Ectodermal cell (in vitro differentiated cells): ENCODE results near the gene SLC24A4.
"Not testable (repeated sequence)": the region's sequence is repeated elsewhere in the genome, so short reads cannot be mapped to it uniquely, and the experiment has no call there.

ENCODE experiments used
- H3K27ac ChIP-seq: 2 replicates; pipeline ENCODE4 v1.7.0; 2013; ENCODE audit warnings: mild to moderate bottlenecking, low read depth, low read length; ENCODE audit not compliant: insufficient read depth, poor library complexity, severe bottlenecking
- H3K27me3 ChIP-seq: 2 replicates; pipeline ENCODE4 v1.7.0; 2013; ENCODE audit warnings: mild to moderate bottlenecking, low read length; ENCODE audit not compliant: insufficient read depth, control insufficient read depth, poor library complexity, severe bottlenecking
- H3K36me3 ChIP-seq: one replicate; pipeline ENCODE4 v1.7.0; 2013; ENCODE audit warnings: low read length; ENCODE audit not compliant: control insufficient read depth, insufficient read depth
- H3K4me1 ChIP-seq: one replicate; pipeline ENCODE4 v1.7.0; 2013; ENCODE audit warnings: low read length; ENCODE audit not compliant: control insufficient read depth, insufficient read depth
- H3K4me3 ChIP-seq: 2 replicates; pipeline ENCODE4 v1.7.0; 2013; ENCODE audit warnings: low read depth, low read length, control low read depth; ENCODE audit not compliant: insufficient read depth
- H3K9me3 ChIP-seq: 2 replicates; pipeline ENCODE4 v1.7.0; 2013; ENCODE audit warnings: mild to moderate bottlenecking, low read length, moderate library complexity; ENCODE audit not compliant: control insufficient read depth
- WGBS, 2 experiments: methylation state at CpG; one replicate each; pipeline ENCODE4 v1.1.7; 2013; ENCODE audit warnings: missing lambda C conversion rate in 2 of 2; 5-methylcytosine and 5-hydroxymethylcytosine counted together

The SLC24A4 gene

GRCh38 chr14:92524602-92525185, 201.7 kb downstream of the SLC24A4 start:
- Histone ChIP-seq H3K4me1 (no peaks in the 10 kb centered on the region), H3K4me3 (no peak overlapping the region), H3K9me3 (no peaks in the 10 kb centered on the region), H3K36me3 (no peaks in the 10 kb centered on the region), H3K27me3 (no peaks in the 10 kb centered on the region), H3K27ac (no peak overlapping the region)
- 89 to 94% methylated on average over 10 of the region's 10 CpGs for WGBS, 2 experiments

- Histone ChIP-seq H3K4me3 (no peak overlapping the region), H3K27ac (no peak overlapping the region), H3K9me3 (no peaks in the 10 kb centered on the region), H3K4me1 (no peaks in the 10 kb centered on the region), H3K36me3 (no peaks in the 10 kb centered on the region), H3K27me3 (no peaks in the 10 kb centered on the region)
- 92 to 93% methylated on average over 12 of the region's 12 CpGs for WGBS, 2 experiments
Observed at GRCh38 chr14:92525322-92526095, 202.5 kb downstream of the SLC24A4 start.

GRCh38 chr14:92527721-92528120, 204.8 kb downstream of the SLC24A4 start:
- Histone ChIP-seq H3K9me3 (no peaks in the 10 kb centered on the region), H3K36me3 (no peaks in the 10 kb centered on the region), H3K4me3 (no peak overlapping the region), H3K4me1 (no peaks in the 10 kb centered on the region), H3K27me3 (no peaks in the 10 kb centered on the region), H3K27ac (no peak overlapping the region)
- WGBS, 2 experiments = 87 to 91% methylated on average over 14 of the region's 14 CpGs

GRCh38 chr14:92528486-92529100, 205.6 kb downstream of the SLC24A4 start:
- Histone ChIP-seq H3K4me3 (no peak overlapping the region), H3K4me1 (no peaks in the 10 kb centered on the region), H3K27ac (no peak overlapping the region), H3K9me3 (no peaks in the 10 kb centered on the region), H3K27me3 (no peaks in the 10 kb centered on the region), H3K36me3 (no peaks in the 10 kb centered on the region)
- WGBS, 2 experiments = 95 to 96% methylated on average over 14 of the region's 14 CpGs

- WGBS, 2 experiments = 92 to 95% methylated on average over 3 to 4 of the region's 4 CpGs
- Histone ChIP-seq H3K4me3 (no peak overlapping the region), H3K4me1 (no peaks in the 10 kb centered on the region), H3K27me3 (no peaks in the 10 kb centered on the region), H3K27ac (no peak overlapping the region), H3K9me3 (no peaks in the 10 kb centered on the region), H3K36me3 (no peaks in the 10 kb centered on the region)
Observed at GRCh38 chr14:92529903-92530302, 206.9 kb downstream of the SLC24A4 start.

GRCh38 chr14:92531106-92531873, 208.3 kb downstream of the SLC24A4 start:
- H3K4me1 ChIP-seq = no peaks in the 10 kb centered on the region
- no peaks in the 10 kb centered on the region for H3K27me3 ChIP-seq
- H3K4me3 ChIP-seq = no peak overlapping the region
- no peaks in the 10 kb centered on the region for H3K36me3 ChIP-seq
- no peak overlapping the region for H3K27ac ChIP-seq
- WGBS, 2 experiments = 93 to 94% methylated on average over 16 of the region's 16 CpGs
- H3K9me3 ChIP-seq = no peaks in the 10 kb centered on the region

- Histone ChIP-seq H3K9me3 (no peaks in the 10 kb centered on the region), H3K27ac (no peak overlapping the region), H3K36me3 (no peaks in the 10 kb centered on the region), H3K4me1 (no peaks in the 10 kb centered on the region), H3K4me3 (no peak overlapping the region), H3K27me3 (no peaks in the 10 kb centered on the region)
- 81 to 84% methylated on average over 10 of the region's 10 CpGs for WGBS, 2 experiments
Observed at GRCh38 chr14:92532490-92533163, 209.7 kb downstream of the SLC24A4 start.

- Histone ChIP-seq H3K27me3 (no peaks in the 10 kb centered on the region), H3K9me3 (no peaks in the 10 kb centered on the region), H3K27ac (no peak overlapping the region), H3K36me3 (no peaks in the 10 kb centered on the region), H3K4me3 (no peak overlapping the region), H3K4me1 (no peaks in the 10 kb centered on the region)
- WGBS, 2 experiments = 89 to 92% methylated on average over 13 to 15 of the region's 17 CpGs
Observed at GRCh38 chr14:92534932-92535643, 212.1 kb downstream of the SLC24A4 start.

- H3K4me3 ChIP-seq, H3K9me3 ChIP-seq, H3K36me3 ChIP-seq, H3K4me1 ChIP-seq, H3K27ac ChIP-seq, H3K27me3 ChIP-seq: not testable (repeated sequence)
- 93 to 96% methylated on average over 8 of the region's 8 CpGs for WGBS, 2 experiments
Observed at GRCh38 chr14:92536231-92536630, 213.3 kb downstream of the SLC24A4 start.
